ENCODE data around the gene PRMT7. TPM values are rescaled to one million over a fixed set of nuclear protein-coding genes. Genes with fewer than 3 reads are reported as not detected.

Gene PRMT7
- total and polyA plus RNA-seq, 2 of the 8 experiments (the other 6 are each of a cell fraction or from before 2014, with no cell fraction given) = 48.2 to 49.3 TPM

GRCh38 chr16:68283346-68283745 lies 27.5 kb upstream of the PRMT7 start:
- Histone ChIP-seq H2AK5ac (ENCODE audit: low read depth, low read length) (no peak overlapping the region), H4K5ac (ENCODE audit: insufficient read length, low read depth, low read length) (no peak overlapping the region), H2BK12ac (ENCODE audit: low read depth, low read length) (no peak overlapping the region), H4K20me1 (replicated peaks in 1 of 2; ENCODE audit: control insufficient read depth in 1 of 2, insufficient read depth in 2 of 2, low read length in 2 of 2) (peaks cover 2 to 13% of the 10 kb centered on the region in 2 experiments), H3K14ac (ENCODE audit: insufficient read length) (no peak overlapping the region), H3K4me3 (ENCODE audit: extremely low read depth in 1 of 4, insufficient read depth in 2 of 4, low read depth in 3 of 4, low read length in 4 of 4) (no peak overlapping the region), H2AFZ (ENCODE audit: low read length) (no peak overlapping the region), H3K4me2 (ENCODE audit: insufficient read depth in 1 of 2, low read depth in 2 of 2, low read length in 2 of 2) (no peak overlapping the region), H4K91ac (replicated peaks; ENCODE audit: insufficient read length, low read length) (no peak overlapping the region), H3K23ac (ENCODE audit: insufficient read length) (no peak overlapping the region), H2BK20ac (ENCODE audit: low read length) (no peak overlapping the region), H2BK15ac (ENCODE audit: low read length) (no peak overlapping the region), H4K8ac (ENCODE audit: extremely low read depth, insufficient read depth, low read length) (no peak overlapping the region), H3K4me1 (replicated peaks in 1 of 4; ENCODE audit: control insufficient read depth in 3 of 4, insufficient read depth in 4 of 4, low read length in 3 of 4) (no peaks in the 10 kb centered on the region), H3K79me2 (ENCODE audit: control insufficient read depth in 1 of 2, insufficient read depth in 2 of 2, low read length in 2 of 2) (no peaks in the 10 kb centered on the region), H3K4ac (replicated peaks; ENCODE audit: insufficient read length, low read depth, low read length) (no peak overlapping the region), H3K56ac (replicated peaks; ENCODE audit: insufficient read length, low read depth, low read length) (no peak overlapping the region), H3K79me1 (ENCODE audit: low read depth, low read length) (0 out of 2 replicates have a peak, but pooled peaks cover 3% of the 10 kb centered on the region), H3K9ac (replicated peaks in 1 of 4; ENCODE audit: extremely low read depth in 1 of 4, low read depth in 3 of 4, low read length in 3 of 4) (no peak overlapping the region), H3K23me2 (ENCODE audit: low read depth, low read length) (no peaks in the 10 kb centered on the region), H2BK120ac (replicated peaks; ENCODE audit: low read depth, low read length) (no peak overlapping the region), H2BK5ac (ENCODE audit: low read depth, low read length) (no peak overlapping the region), H3K27me3 (replicated peaks in 1 of 4; ENCODE audit: control insufficient read depth in 3 of 4, extremely low read depth in 1 of 4, insufficient read depth in 3 of 4, low read length in 3 of 4) (no peaks in the 10 kb centered on the region), H3K27ac (ENCODE audit: low read depth, low read length) (no peak overlapping the region), H3K36me3 (ENCODE audit: control insufficient read depth in 2 of 4, insufficient read depth in 4 of 4, low read length in 3 of 4) (peaks cover 0 to 3% (median 0%) of the 10 kb centered on the region in 4 experiments; a peak in 2 of 8 replicates), H3K18ac (ENCODE audit: extremely low read depth, low read length) (no peak overlapping the region), H3K9me3 (ENCODE audit: insufficient read depth in 2 of 2, low read depth in 1 of 2, low read length in 1 of 2) (no peaks in the 10 kb centered on the region)
- 70% methylated on average over 5 of the region's 5 CpGs; no CpG with 5 or more reads in 1 of the 2 experiments for WGBS, 2 experiments (ENCODE audit: extremely low coverage in 1 of 2, insufficient coverage in 1 of 2, insufficient read length in 1 of 2, insufficient replicate concordance in 2 of 2, low coverage in 1 of 2, low lambda C conversion rate in 2 of 2, missing lambda C conversion rate in 1 of 2)
- TF ChIP-seq TAF1 (IDR thresholded peaks at IDR 0.05; ENCODE audit: low read depth, low read length) = no peak
- TF ChIP-seq USF2 (IDR thresholded peaks at IDR 0.05; ENCODE audit: low read length) = no peak
- TF ChIP-seq ASH2L (IDR thresholded peaks at IDR 0.05; ENCODE audit: low read length) = no peak
- no peak for TF ChIP-seq KDM5A (IDR thresholded peaks at IDR 0.05; ENCODE audit: low read length)
- no peak for TF ChIP-seq CEBPB (IDR thresholded peaks at IDR 0.05; ENCODE audit: low read depth, low read length)
- no peak for TF ChIP-seq HDAC6 (IDR thresholded peaks at IDR 0.05; ENCODE audit: low read depth, low read length)
- no peak for TF ChIP-seq NRF1 (IDR thresholded peaks at IDR 0.05; ENCODE audit: low read depth, low read length)
- TF ChIP-seq MAX (IDR thresholded peaks at IDR 0.05) = no peak
- TF ChIP-seq CTBP2 (IDR thresholded peaks at IDR 0.05; ENCODE audit: borderline replicate concordance, insufficient read depth, insufficient read length, low read length) = no peak
- FAIRE-seq (no peak), DNase-seq (ENCODE audit: low read depth in 1 of 2, low spot score in 2 of 2) (no peak)
- CTCF ChIA-PET (ENCODE audit: partially characterized antibody) = interaction anchor here (0.9 to 20.4 kb wide), 7 partner anchors 11 to 190 kb away, joined by 3 to 233 read pairs (median 3); partner anchors contain the start of gene SLC7A6
- POLR2A ChIA-PET (ENCODE audit: partially characterized antibody) = interaction anchor here (0.8 to 4.9 kb wide), 5 partner anchors 8 to 46 kb away, joined by 3 to 19 read pairs (median 5); partner anchors contain the start of genes PRMT7, SLC7A6 and SLC7A6OS
